Stimulated activated CD4-positive, alpha-beta T cell treated with anti-CD3 and anti-CD28 coated beads, Interleukin-12 subunit alpha, Interleukin-12 subunit beta, amount 100 ng/mL, for 4 hours (primary cell): ENCODE results near the gene SUPT20H.

Experiments used
- DNase-seq: peaks from one replicate; pipeline ENCODE4 v3.0.0-alpha.2; 2020

SUPT20H gene

DNA sequence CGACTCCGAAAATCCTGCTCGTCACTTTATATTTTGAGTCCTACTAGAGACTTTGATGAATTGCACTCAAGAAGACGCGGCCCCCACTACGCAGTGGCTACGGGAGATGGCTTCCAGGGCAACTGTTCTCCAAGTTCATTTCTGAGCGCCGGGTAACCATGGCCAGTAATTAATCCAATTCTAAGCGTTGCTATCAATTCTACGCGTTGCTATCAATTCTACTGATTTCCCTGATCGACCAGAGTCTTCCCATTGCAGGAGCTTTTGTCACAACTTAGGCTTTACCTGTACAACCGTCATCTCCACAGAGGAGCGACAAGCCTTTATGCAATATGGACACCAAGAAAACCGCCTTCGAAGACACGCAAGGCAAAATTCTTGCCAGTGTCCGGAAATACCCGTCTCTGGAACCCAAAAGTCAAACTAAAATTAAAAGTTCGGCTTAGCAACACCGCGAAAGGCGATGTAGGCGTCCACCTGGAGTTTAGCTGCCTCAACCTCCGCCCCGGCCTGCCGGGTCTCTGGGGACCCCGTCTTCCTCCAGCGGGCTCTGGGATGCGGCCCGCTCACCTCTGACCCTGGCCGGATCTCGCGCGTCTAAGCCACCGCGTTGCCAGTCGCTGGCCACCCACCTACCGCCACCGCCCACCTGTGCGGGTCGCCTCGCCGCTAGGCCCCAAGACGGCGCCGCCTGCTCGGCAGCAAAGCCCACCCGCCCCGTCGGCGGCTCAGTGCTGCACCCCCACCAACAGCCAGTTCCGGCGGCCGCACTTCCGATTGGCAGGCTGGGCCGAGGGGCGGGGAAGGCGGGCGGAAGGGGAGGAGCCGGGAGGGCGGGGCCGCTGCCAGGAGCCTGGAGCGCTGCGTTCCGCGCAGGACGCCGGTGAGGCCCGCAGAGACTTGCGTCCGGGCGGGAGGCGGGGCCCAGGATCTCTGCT, at the start of gene SUPT20H:
TSS of gene SUPT20H (minus strand) at position 779 of the 938 bp plus-strand sequence. CDS start 8,198 bp downstream, outside the sequence.
- peak; percentile 94 for DNase-seq

- DNase-seq: no peak
These were observed 49.7 kb upstream of the SUPT20H start for GRCh38 chr13:37109051-37109678.

GRCh38 chr13:37107868-37108267, 48.4 kb upstream of the SUPT20H start:
- DNase-seq: no peak

DNA sequence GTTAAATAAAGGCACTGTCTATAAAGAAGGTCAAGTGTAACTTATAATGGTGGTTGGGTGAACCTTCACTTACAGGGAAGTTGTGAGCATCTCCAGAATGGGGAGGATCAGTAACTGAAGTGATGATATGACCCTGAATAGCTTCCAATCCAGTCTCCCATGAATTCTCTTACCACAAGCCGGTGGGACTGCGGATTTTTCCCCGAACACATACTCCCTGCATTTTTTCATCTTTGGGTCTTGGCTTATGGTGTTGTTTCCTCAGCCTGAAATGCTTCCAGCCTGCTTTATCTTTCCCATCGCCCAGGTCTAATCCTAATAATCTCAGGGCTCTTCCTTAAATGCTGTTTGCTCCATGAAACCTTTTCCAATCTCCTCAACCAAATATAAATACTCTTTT, 48.0 kb upstream of the SUPT20H start:
- no peak for DNase-seq

GRCh38 chr13:37106642-37107041, 47.2 kb upstream of the SUPT20H start:
- DNase-seq: no peak

DNA sequence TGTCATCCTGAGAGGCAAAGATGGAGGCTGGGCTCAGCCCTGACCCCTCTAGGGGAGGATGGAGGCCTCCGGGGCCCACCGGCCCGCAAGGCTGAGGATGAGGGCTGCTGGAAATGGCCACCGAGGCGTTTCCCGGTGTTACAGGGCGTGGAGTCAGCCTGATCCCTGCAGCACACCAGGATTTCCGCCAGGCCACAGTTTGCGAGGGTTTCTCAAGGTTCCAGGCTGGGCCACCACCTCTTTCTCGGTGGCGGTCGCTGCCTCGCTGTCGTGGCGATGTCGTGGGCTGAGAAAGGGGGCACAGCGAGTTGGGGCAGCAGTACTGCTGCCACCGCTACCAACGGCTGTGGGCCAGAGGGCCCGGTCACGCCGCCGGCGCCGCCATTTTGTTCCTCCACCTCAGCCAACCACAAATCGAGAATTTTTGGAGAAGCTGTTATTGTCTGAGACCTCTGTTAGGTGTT, 45.8 kb upstream of the SUPT20H start, which contains the start of gene CSNK1A1L:
TSS of gene CSNK1A1L (minus strand) at position 414 of the 464 bp plus-strand sequence. CDS start at position 6, 408 bp downstream.
- DNase-seq: no peak

DNA sequence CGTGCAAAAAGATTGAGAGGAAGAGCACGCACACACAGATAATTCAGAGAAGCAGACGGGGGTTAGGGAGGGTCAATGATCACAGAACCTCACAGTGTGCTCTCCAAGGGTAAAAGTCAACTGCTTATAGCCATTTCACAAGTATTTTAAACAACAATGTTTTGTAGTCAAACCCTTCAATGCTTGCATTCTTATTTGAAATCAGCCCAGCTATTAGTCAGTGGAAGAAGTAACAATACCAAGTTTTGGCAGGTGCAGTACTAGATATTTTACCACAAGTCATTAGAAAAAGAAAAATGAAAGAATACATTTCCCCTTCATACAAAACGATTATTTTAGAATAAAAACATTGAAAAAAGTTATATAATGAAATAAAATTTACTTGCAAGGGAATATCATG, 43.4 kb upstream of the SUPT20H start:
- no peak for DNase-seq

- no peak for DNase-seq
These were observed 41.7 kb upstream of the SUPT20H start for GRCh38 chr13:37101201-37101600.

DNA sequence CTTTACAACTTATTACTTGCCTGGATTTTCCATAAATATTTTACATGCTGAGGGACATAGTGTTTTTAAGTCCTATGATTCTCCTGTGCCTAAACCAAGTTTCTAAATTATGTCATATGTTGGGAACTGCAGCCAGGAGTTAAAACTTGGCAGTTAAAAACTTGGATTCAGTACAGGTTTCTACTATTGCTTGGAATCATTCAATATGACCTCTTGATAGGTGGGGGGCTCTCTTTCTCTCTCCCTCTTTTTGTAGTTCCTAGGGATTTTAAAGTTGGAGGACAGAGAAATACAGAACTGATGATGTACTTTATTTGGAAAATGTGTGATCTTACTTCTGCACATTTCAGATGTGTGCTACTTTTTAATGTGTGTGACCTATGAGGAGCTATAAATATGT, 41.2 kb upstream of the SUPT20H start:
- no peak for DNase-seq

- DNase-seq: no peak
These were observed 37.6 kb upstream of the SUPT20H start for GRCh38 chr13:37097076-37097475.

- DNase-seq: no peak
These were observed 35.4 kb upstream of the SUPT20H start for GRCh38 chr13:37094840-37095239.

- DNase-seq: no peak
These were observed 34.6 kb upstream of the SUPT20H start for GRCh38 chr13:37094099-37094498.

DNA sequence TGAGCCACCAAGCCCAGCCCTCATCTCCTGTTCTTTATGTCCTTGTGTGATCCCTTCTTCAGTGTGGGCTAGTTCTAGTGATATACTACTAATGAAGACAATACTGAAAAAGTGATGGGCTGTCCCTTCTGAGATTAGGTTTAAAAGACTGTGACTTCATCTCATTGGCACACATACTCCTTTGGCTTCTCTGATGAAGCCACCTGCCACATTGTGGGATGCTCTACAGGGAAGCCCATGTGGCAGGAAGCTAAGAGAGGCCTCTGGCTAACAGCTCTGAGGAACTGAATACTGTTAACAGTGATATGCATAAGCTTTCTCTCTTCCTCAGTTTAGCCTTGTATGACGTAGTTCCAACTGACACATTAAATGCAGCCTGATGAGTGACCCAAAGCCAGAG, 32.3 kb upstream of the SUPT20H start:
- no peak for DNase-seq

DNA sequence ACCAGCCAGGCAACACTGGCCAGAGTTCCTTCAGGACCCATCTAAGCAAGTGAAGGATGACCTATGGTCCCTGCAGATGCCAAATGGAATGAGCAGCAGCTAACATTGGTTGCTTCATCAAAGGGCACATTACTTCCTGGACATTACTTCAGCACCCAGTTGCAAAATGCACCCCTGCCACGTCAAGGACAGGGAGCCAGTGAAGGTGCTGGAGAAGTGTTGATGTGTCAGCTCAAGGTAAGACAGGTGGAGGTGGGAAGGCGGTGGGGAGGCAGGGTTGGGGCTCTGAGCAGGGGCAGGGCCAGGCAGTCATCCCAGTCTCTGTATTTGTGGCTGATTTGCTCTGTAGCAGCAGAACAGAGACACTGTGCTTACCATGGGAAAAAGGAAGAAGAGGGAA, 31.4 kb upstream of the SUPT20H start:
- no peak for DNase-seq

DNA sequence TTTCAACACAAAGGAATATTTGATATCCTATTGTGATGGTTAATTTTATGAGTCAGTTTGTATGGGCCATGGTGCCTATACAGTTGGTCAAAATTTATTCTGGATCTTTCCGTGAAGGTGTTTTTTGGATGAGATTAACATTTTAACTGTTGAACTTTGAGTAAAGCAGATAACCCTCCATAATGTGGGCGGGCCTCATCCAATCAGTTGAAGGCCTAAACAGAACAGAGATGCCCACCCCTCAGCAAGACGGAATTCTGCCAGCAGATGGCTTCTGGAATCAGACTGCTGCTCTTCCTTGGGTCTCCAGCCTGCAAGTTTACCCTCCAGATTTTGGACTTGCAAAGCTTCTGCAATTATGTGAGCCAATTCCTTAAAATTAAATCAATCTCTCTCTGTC, 30.0 kb upstream of the SUPT20H start:
- no peak for DNase-seq

DNA sequence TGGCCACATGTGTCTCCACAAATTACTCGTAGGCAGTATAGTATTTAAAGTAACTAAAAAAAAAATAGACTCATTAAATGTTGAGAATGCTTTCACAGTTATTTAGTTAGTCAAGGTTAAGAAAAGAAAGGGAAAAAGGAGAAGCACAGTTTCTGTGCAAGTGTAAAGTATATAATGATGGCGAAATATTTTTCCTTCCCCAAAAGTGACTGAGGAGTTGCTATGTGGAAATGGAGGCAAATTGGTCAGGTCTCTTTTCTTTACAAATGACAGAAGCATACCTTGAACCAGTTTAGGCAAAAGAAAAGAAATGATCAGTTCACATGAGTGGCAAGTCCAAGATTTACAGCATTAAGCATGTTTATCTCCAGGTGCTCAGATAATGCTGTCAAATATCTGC, 28.0 kb upstream of the SUPT20H start:
- no peak for DNase-seq

GRCh38 chr13:37085606-37086005, 26.1 kb upstream of the SUPT20H start:
- DNase-seq: no peak

- DNase-seq: no peak
These were observed 17.3 kb upstream of the SUPT20H start for GRCh38 chr13:37076818-37077217.

- no peak for DNase-seq
These were observed 15.7 kb upstream of the SUPT20H start for GRCh38 chr13:37075164-37075563.

DNA sequence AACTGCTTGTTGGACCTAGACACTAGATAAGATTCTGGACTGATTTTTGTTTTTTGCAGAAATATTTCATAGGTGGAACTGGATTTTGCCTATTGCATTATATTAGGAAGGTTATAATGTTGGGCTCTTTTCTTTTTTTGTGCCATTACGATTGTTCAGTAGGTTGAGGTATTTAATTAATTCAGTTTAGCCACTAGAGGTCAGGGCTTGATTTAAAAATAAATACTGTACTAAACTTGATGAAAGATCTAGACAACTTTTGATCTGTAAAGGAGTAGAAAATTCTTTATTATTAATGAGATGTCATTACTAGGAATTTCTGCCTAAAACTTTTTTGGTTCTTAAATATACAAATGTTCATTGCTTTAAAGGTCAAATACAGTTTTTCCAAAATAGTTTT, 15.2 kb upstream of the SUPT20H start:
- DNase-seq: no peak

GRCh38 chr13:37072024-37072423, 12.5 kb upstream of the SUPT20H start:
- DNase-seq: no peak

- DNase-seq: no peak
These were observed 11.5 kb upstream of the SUPT20H start for GRCh38 chr13:37070956-37071355.

GRCh38 chr13:37070145-37070695, 10.7 kb upstream of the SUPT20H start:
- no peak for DNase-seq
